HG03139 (cell line): ENCODE measurements around the gene LAMA5.

ENCODE experiments used
- ATAC-seq: cut with Tn5 transposase; IDR thresholded peaks from one replicate; pipeline ENCODE4 v1.9.1; 2021; ENCODE audit not compliant: unreplicated experiment

The LAMA5 gene

DNA sequence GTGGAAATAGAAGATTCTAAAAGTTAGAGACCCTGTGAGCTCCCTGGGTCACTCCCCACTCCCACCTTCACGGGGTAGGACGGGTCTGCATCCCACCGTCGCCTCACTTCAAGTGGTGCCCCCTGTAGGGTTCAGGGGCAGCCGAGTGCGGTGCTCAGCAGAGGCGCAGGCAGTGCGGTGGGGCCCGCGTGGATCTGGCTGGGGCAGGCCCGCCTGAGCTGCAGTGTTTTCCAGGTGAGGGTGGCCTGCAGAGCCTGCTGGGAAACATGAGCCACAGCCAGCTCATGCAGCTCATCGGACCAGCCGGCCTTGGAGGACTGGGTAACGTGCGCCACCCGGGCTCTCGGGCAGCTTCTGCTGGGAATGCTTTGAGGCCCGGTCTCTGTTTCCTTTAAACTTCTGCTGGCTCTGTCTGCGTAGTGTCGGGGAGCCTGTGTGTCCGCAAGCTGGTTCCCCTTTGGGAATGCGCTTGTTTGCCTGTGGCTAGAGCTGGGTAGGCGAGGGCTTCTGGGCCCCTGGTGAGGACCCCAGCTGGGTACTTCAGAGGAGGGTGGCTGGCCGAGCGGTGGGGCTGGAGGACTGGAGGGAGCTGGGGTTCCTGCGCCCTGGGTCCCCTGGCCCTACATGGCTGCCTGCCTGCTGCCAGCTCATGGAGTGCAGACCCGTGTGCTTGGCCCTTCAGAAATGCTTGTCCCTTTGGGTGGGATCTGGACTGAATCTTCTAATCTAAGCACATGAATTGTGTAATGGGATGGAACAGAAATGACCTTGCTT, 60.5 kb downstream of the LAMA5 start:
- ATAC-seq = no peak

DNA sequence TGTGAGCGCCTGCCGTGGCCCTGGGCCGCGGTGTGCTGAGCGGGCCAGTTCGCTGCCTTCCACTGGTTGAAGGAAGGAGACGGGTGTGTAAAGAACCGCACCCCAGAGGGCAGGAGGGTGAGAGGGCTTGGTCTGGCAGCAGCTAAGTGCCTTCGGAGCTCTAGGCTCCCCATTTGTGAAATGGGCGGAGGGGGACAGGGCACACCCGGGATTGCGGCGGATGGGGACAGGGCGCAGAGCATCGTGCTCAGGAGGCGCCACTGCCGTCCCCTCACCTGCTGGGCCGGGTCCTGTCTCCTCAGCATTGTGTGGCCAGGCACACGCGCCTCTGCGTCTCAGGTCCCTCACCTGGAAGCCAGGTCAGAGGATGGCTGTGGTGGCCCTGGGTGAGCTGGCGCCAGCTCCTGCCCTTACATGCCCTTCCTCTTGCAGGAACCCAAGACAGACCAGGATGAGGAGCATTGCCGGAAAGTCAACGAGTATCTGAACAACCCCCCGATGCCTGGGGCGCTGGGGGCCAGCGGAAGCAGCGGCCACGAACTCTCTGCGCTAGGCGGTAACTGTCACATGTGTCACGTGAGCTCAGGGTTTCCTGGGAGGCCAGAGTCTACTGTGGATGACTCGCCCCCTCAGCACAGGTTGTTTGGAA, 61.2 kb downstream of the LAMA5 start:
- no peak for ATAC-seq

DNA sequence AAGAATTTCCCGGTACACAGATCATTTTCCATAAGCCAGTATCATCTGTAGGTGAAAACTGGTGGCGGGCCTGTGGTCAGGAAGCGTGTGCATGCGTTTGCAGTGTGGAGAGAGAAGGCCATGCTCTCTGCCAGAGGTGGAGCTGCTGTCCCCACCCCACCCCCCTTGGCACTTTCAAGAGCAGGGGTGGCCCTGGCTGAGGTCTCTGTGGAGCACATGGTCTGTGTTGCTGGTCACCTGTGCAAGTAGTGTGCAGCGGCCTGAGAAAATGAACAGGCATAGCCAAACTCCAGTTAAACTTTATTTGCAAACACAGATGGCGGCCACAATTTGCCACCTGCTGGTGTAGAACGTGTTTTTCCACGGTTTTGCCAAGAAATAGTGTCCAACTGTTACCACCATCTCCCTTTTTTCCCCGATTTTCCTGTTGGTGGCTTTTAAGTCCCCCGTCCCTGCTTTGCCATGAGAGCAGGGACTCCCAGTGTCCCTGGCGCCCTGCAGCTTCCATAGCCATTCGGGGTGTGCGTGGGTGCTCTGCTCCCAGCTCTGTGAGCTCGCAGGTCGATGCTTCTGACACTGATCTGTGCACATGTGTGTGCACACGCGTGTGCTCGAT, 61.9 kb downstream of the LAMA5 start:
- no peak for ATAC-seq

DNA sequence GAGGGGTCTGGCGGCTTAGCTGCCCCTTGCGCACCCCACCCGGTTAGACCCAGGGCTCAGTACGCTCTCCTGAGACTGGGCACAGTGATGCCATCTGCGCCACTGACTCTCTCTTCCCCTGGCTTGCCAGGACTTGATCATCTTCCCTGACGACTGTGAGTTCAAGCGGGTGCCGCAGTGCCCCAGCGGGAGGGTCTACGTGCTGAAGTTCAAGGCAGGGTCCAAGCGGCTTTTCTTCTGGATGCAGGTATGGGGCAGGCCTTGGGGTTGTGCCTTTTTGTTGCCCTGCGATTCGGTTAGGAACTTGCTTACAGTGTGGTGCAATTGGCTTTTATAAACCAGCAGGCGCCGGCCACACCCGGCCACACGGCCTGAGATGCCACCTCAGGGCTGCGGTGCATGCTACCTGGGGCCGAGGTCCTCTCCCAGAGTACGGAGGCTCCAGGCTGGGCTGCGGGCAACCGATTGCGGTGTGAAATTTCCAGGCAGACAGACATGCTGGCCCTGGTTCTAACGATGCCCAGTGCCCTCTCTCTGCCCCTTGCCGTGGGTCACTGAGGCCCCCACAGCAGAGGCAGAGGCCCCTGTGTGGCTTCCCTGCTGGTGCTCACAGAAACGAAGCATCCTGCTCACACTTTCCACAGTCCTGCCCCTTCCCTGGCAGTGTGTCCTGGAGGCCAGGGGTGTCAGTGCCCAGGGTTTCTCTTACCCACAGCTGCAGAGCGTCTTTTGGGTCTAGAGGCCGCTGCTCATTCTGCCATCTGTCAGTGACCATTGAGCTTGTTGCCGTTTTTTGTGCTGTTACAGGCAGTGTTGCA, 62.6 kb downstream of the LAMA5 start:
- no peak for ATAC-seq

DNA sequence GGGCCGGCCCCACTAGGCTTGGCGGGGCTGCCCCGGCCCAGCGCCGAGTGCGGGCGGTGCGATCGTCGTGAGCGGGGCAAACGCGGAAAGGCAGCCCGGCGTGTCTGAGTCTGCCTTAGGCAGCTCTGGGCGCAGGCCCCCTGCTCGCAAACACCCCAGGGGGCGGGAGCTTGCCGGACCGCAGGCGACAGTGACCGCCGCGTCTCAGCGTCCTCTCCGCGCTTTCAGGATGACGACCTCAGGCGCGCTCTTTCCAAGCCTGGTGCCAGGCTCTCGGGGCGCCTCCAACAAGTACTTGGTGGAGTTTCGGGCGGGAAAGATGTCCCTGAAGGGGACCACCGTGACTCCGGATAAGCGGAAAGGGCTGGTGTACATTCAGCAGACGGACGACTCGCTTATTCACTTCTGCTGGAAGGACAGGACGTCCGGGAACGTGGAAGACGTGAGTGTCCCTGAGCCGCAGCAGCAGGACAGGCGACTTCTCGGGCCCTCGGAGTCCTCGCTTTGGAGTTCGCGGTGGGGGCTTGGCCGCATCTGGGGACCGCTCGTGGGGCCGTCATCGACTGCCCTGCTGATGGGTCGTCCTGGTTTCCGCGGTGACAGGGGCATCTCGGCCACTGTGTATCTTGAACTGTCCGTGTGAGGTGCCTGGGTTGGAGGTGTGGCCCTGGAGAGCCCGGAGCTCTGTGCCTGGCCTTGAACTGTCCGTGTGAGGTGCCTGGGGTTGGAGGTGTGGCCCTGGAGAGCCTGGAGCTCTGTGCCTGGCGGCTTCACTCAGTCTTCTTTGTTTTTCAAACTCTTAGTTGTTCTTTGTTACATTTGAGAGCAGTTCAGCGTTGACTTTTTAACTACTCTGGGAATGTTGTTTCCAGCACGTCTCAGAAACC, 63.5 kb downstream of the LAMA5 start:
- ATAC-seq = peak; percentile 5

DNA sequence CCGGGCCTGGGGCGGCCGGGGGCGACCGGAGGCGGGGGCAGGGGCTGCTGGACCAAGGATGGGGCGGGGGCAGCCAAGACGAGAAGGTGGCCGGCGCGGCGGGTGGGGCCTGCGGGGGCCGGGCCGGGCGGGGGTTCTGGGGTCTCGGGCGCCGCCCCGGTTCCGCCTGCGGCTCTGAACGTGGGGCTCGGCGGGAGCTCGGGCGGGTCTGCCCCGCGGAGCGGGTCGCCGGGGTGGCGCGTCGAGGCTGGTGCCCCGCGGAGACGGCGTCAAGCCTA, 64.1 kb downstream of the LAMA5 start:
- no peak for ATAC-seq

DNA sequence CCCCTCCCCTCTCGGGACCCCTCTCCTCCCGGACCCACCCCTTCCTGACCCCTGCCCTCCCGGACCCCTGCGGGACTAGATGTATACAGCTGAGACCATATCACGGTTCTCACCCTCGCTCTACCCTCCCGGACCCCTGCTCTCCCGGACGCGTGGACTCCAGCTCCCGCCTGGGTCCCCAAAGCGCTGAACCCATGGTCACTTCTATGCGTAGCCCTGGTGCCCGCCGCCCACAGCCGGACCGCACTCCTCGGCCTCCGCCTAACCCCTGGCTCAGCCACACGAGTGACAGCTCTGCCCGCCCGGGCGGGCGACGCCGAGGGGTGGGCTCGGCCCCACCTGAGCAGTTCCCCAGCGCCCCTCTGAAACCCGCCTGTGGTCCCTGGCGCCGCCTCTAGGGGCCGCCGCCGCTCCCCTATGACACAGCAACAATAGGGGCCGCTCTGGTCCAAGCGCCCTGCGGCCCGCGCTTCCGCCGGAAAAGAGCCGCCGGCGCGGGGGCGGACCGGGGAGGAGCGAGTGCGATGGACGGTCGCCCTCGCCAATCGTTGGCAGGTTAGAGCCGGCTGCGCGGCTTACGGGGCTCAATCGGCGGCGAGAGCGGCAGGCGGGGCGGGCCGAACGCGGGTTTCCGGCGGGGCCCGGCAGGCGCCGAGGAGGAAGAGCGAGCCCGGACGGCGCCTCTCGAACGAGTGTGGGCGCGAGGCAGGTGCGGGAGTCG, 64.6 kb downstream of the LAMA5 start, which contains the start of gene ADRM1:
ADRM1 (plus strand) TSS at position 657 of the 721 bp plus-strand sequence. CDS start 572 bp downstream, outside the sequence.
- ATAC-seq = peak; percentile 80

DNA sequence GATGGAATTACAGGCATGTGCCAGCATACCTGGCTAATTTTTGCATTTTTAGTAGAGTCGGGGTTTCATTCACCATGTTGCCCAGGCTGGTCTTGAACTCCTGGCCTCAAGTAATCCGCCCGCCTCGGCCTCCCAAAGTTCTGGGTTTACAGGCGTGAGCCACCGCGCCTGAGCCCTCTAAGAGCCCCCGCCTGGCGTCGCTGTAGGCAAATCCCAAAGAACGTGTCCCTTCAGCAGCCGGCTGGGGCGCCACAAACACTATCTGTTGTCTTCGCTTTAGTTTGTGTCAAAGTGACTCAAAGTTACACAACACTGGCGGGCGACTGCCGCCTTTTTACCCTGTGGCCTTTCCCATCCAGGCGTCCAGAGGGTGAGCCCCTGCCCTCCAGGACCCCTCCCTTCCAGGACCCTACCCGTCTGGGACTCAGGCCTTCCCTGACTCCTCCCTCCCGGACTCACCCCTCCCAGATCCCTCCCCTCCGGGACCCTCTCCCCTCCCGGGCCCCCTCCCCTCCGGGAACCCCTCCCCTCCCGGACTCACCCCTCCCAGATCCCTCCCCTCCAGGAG, 65.3 kb downstream of the LAMA5 start:
- ATAC-seq = peak; percentile 42

DNA sequence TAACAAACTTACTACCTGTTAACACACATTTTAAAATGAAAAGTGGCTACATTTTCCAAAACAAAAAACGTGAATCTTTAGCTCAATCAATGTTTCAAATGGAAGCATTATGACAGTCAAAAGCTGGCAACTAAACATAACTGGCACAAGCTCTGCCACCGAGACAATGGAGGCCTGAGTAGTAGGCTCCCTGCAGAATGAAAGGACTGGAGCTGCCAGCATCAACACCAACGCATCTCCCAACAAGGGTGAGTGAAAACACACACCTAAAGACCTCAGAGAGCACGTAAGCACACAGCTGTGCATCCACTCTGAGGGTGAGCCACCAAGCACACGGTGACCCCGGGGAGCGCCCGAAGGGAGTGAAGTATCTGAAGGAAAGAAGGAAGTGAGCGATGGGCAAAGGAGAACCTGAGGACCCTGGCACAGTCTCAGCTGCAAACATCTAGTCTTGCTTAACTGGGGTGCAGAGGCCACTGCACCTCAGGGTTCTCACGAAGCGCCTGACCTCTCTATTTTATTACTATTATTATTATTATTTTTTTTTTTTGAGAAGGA, 65.9 kb downstream of the LAMA5 start:
- ATAC-seq = no peak

DNA sequence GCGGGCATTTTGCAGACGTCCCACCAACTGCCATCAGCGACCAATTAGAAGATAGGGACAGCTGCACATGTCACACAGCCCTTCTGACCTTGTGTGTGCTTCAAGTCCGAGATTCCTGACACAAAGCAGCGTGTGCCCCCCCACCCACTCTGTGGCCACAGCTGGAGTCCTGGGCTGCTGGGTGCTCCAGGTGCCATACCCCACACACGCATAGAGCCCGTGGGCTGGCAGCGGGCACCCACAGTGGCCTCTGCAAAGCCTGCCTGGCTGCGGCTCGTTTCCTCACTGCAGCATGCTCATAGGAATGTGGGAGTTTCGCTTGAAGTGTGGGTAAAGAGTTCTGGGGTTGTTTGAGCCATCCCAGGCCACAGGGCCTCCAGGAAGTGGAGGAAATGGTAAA, 66.8 kb downstream of the LAMA5 start:
- no peak for ATAC-seq

DNA sequence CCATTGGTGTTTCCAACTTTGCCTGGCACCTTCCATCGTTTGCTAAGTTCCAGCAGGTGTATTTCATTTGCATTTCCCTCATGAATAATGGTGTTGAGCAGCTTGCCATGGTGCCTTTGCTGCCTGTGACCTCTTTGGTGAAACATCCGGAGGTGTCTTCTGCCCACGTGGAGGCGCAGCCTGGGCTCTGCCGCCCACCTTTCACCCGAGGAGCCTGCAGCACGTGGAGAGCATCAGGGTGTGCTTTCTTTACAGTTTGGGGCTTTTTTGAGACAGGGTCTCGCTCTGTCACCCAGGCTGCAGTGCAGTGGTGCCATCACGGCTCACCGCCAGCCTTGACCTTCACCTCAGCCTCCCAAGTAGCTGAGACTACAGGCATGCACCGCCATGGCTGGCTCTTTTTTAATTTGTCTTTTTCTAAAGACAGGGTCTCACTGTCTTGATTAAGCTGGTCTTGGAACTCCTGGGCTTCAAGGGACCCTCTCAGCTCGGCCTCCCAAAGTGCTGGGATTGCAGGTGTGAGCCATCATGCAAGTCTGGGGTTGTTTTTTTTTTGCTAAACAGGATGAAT, 67.4 kb downstream of the LAMA5 start:
- ATAC-seq = no peak

DNA sequence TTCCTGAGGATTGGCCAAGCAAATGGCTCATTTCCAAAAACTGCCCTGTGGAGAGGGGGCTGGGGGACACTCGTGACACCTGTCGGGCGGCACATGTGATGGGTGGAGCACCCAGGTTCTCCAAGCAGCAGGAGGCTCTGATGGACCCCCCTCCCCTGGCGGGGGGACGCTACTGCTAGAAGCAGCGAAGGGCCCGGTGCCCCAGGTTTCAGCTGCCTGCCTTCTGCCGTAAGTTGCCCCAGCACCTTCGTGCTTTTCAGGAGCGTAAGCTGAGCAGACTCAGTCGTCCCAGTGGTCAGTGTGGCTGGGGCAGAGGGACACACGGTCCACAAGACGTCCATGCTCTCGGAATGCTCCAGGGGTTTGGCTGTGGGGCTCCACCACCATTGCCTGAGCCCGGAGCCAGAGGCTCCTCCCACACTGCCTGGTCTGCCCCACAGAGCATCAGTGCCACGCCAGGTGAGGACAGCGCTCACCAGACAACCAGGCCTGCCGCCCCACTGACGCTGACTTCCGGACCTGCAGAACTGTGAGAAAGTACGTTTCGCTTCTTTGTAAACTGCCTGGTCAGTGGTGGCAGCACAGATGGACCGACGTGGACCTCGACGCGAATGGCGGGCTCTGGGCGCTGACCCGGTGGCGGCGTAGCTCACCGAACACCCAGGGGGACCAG, 68.4 kb downstream of the LAMA5 start:
- ATAC-seq = no peak

DNA sequence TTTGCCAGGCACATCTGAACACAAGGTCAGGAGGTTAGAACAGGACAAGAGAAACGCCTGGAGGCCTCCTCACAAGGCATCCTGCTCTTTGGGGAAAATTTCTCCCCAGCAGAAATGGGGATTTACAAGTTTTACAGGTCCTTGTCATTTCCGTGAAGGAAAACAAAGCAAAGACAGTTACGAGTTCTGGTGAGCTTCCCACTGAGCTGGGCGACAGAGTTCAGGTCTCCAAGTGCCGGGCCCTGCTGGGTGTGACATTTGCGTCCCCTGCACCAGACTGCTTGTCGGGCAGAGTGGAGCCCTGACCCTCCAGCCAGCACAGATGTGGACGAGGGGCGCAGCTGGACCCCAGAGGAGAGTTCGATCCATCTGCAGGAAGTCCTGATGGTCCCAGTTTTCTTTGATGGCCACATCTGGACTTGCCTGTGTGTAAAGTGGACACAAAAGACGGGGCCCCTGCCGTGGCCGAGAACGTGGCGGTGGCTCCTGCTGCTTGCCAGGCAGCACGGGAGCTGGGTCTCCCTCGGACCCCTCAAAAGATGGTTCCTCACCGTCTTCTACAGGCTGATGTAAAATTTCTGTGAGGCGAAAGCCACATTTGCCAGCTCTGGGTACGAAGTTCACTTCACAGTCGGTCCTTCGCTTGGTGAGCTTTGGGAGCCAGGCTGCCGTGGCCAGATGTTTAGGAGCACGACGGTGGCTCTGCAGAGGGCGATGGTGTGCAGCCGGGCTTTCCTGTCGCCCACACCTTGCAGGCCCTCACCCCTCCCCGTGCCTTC, 69.5 kb downstream of the LAMA5 start:
- no peak for ATAC-seq

DNA sequence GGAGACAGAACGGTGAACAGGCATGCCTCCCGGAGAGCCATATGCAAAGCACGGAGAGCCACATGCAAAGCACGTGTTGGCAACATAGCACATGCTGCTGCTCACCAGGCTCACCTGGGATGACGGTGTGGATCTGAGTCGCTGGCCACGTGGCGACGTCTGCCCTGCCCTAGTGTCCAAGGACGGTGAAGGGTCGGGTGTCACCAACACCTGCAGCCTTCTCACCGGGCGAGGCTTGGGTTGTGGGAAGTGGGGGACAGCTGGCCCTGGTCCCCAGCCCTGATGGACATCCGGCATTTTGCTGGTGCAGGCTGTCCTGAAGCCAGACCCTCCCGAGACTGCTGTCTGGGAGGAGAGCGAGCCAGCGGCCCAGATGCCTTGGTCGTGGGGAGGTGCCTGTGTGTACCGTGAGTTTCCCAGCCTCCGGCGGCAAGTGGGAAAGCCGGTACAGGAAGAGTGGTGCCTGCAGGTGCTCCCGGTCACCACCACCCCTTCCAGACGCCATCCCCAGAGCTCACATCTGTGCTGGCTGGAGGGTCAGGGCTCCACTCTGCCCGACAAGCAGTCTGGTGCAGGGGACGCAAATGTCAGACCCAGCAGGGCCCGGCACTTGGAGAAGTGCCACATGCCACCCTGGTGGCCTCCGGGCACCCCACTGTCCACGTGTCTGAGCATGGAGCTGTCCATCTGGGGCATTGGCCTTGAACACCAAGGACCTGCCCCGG, 70.2 kb downstream of the LAMA5 start:
- ATAC-seq = no peak

DNA sequence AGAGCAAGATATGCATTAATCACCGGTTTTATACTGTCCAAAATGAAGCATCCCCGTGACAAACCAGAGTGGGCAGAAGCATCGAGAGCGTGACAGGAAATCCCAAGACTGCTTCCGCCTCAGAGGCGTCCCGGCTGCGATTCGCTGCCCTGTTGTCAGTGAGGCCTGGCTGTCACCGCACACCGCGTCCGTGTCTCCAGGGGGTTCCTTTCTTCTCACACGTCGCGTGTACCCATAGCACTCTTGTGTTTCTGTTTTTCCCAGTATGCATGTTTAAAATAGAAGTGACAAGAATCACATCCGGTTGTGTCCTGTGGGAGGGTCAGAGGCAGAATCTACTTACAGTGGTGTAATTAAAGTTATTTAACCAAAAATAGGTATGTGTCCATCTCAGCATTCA, 72.6 kb downstream of the LAMA5 start:
- ATAC-seq = no peak

DNA sequence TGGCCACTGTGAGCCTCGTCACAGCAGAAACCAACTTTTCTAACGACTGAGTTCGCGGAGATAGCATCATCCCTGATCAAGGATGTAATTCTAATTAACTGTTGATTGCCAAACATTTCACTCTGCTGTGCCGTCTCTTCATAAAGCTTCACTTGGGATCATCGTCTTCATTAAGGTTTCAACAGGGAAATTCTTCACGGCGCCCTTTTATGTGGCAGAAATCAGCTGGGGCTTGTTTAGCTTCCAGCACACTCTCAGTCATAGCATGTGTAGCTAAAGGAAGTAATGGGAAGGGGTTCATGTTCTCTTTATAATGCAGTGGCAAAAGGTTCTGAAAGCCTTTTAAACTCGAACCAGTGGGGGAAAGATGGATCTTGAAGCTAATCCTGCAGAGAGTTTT, 73.2 kb downstream of the LAMA5 start:
- ATAC-seq = no peak
